A172 (cell line): Measurements from ENCODE around the gene GALNT2. TPM values are rescaled to one million over a fixed set of nuclear protein-coding genes. Genes with fewer than 3 reads are reported as not detected.
A peak's percentile ranks its signal among the peaks of the same experiment; 100 is the strongest.

Source experiments
- DNase-seq: peaks from one replicate; pipeline ENCODE4 v3.0.0-alpha.2; 2015; ENCODE audit warnings: low spot score
- total RNA-seq: library from RNA; depleted of rRNA; stranded (reverse); fragments of >200 nt; shearing (Covaris generic); gene quantifications from 2 replicates; pipeline ENCODE4 v1.2.3, GENCODE V29; 2014

Gene GALNT2
- total RNA-seq, 1 experiment from 2014 or later, result 79.8 TPM

DNA sequence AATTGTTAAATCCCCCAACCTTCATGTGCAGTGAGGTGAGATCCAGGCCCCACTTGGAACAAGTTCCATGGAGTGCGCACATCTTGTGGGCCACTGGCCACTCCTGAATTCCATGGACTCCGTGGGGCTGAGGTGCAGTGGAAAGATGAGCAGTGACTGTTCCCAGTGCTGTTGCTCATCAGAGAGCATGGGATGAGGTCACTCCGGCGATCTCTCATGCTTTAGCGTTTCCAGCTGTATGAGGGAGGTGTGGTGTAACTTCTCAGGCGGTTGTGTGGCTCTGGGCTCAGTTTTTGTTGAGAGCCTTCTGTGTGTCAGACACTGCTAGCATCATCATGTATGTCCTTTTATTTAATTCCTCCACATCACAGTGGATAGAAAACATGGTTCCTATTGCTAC is 96.2 kb downstream of the GALNT2 start:
- no peak for DNase-seq

DNA sequence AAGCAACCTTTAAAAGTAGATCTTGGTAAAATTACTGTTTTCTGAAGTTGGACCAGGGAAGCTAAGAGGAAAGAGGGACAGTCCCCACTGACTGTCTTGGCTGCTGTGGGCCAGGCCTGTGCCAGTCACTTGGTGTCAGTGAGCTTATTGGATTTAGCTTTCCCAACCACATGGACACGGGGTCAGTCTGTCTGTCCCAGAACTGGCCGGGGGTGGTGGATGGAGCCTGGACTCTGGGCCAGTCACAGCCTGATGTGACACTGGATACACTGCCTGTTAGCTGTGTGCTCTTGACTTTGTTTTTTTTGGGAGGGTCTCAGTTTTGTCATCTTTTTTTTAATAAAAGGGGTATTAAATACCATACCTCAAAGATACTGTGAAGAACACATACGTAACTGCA is 96.7 kb downstream of the GALNT2 start:
- no peak for DNase-seq

GRCh38 chr1:230165536-230165935 is 98.5 kb downstream of the GALNT2 start:
- DNase-seq, result no peak

DNA sequence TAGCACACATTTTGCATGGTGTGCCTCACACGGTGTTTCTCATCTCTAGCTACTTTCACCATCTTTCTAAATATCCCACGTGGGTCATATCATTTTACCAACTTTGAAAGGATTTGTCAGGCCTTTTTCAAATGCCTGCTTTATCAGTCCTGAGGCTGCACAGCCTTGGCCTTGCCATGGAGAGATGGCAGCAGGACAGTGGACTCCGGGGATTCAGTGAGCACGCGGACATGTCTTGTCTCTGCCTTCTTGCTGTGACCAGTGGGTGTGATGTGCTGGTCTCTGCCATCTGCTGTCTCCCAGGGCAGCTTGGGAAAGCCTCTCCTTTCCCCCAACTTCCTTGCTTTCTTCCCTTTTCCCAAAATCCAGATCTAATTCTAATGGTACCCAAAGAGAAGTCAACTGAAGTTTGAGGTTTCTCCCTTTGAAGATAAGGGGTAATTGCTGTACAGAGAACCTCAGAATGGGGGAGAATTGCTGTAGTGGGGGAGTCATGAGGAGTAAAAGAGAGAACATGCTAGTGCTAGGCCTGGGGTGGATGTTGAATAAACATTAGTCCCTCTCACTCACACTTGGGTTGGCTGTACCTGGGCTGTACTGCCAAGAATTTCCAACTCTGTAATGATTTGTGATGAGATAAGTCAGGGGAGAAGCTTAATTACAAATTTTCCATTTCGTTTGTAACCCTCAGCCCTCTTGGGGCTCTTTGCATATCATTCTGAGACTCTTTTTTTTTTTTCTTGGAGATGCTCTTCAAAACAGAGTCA is 99.5 kb downstream of the GALNT2 start:
- DNase-seq, result no peak

DNA sequence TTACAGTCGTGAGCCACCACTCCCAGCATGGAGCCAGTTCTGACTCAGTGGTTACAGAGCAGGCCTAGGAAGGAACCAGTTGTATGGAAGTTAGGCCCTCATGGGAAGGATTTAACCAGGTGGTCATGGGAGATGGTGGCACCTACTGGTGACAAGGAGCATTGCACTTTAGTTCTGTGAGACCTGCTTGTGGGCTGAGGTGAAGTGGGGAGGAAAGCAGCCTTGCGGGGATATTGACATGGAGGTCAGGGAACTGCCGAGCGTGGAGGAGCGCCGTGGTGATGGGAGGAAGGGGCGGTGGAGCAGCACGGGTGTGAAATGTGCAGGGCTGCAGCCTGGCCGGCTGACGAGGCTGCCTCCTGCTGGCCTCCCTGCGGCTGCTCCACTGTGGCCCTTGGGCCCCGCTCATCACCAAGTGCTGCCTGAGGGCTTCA is 100.4 kb downstream of the GALNT2 start:
- DNase-seq, result peak; percentile 55

DNA sequence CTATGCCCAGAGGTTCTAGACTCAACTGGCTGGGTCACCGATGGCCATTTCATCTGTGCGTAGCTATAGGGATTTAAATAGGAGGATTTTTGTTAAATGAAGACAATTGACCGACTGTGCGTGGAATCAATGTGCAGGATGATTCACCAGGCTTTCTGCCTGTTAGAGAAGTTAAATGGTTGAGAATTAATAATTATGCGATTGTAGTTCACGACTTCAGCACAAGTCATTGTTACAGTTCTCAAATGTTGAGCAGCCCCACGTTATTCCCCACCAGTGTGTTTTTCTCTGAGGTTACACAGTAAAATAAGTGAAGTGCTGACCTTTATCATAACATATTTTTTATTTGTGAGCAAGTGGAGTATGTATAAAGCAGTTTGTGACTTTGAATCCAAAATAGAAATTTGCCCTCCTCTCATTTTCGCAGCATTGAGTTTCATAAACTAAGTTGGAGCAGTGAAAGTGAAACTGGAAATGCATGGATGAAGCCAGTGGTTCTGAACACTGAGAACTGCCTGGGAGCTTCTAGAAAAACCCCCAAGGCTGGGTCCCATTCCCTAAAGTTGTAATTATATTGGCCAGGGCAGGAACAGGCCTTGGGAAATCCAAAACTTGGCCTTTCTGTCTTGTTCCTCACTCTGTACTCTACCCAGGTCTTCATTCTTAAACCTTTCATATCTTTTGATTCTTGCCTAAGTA is 102.6 kb downstream of the GALNT2 start:
- no peak for DNase-seq

- no peak for DNase-seq
Measured at GRCh38 chr1:230170153-230170547, 103.1 kb downstream of the GALNT2 start.

GRCh38 chr1:230170622-230171021 is 103.6 kb downstream of the GALNT2 start:
- no peak for DNase-seq

DNA sequence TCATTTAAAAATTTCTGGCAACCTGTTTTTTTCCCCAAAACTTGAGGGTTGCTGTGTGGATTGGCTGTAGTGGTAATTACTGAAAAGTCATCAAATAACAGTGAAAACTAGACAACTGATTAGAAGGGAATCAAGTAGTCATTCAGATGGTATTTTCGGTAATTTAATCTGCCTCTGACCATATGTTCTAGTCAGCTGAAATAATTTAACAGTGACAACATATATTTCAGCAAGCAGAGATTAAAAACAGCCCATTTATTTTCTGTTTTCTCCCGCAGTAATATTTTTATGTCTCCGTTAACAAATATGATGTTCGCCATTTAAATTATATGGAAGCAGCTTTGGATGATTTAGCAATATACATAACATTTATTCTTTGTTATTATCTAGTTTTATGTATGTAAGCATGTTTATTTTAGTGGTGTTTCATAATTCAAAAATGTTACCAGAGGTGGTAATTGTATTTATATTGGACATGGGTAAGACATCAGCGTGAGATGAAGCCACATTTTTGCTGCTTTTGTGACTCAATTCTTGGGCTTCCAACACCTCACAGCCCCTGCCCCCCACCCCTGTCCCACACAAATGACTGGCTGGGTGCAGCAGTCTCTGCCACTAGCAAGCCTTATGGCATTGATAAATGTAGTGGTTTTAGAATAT is 104.4 kb downstream of the GALNT2 start:
- no peak for DNase-seq

- no peak for DNase-seq
Measured at GRCh38 chr1:230172016-230172537, 105.0 kb downstream of the GALNT2 start.

GRCh38 chr1:230173187-230173975 is 106.3 kb downstream of the GALNT2 start:
- DNase-seq, result no peak

DNA sequence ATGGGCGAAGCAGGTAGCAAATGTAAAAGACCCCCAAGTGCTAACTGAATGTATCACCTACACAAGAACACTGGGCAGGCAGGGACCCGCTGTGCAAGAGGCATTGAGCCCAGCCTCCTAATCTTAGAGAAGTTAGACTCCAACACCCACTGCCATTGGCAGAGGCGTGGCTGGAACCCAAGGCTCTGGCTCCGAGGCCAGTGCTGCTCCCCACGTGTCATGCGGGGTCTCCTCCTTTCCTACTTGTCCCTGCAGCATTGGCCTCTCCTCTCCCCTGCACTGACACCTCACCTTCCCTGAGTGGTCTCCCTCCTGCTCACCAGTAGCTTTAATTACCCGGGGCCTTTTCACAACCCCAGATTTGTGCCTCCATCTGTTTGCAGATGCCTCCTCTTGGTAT is 107.0 kb downstream of the GALNT2 start:
- DNase-seq, result no peak

DNA sequence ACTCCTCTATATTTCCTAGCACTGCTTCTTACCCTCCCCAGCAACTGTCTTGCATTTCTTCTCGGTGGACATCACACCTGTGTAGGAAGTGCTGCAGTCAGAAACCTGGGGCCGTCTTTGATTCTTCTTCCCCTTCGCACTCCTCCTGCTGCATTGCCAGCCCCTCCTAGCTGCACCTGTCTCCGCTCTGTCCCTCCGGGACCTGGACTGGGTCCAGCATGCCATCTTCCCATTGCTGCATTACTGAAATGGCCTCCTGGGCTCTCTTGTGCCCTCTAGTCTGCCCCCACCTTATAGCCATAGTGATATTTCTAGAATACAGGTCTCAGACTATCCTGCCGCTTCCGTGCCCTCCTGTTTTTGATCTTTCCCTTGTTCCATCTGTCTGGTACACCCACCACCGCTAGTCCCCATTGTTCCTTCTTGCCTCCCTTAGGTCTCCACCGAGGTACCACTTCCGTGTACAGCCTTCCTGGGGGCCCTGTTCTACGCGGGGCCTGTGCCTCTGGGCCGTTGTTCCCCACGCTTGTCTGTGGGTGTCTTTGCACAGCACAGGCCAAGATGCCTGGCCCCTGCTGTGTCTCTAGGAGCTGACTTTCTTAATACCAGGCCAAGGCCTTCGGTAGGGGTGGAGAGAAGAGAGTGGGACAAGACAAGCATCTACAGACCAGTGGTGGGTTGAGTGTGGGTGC is 107.6 kb downstream of the GALNT2 start:
- no peak for DNase-seq

DNA sequence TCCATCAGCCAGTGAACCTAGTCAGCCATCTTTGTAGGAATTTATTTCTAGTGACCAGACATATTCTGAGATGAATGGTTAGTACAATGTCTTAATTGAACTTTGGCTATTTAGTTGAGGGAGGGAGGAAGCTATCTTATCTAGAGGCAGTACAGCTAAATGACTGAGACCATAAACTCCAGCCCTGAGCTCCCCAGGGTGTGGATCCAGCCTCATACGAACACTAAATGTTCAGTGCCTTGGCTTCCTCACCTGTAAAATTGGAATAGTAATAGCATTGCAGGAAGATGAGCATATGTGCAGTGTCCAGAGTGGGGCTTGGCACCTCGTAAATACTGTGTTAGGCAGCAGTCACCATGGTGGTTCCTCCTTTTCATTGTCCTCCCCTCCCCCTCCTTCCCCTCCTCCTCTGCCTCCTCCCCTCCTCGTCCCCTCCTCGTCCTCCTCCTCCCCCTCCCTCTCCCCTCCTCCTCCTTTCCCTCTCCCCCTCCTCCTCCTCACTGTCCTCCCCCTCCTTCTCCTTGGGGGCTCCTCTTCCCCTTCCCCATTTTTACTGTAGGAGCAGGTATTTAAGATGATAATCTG is 108.2 kb downstream of the GALNT2 start:
- no peak for DNase-seq

GRCh38 chr1:230175839-230176238 is 108.8 kb downstream of the GALNT2 start:
- no peak for DNase-seq

GRCh38 chr1:230176326-230176725 is 109.3 kb downstream of the GALNT2 start:
- no peak for DNase-seq

GRCh38 chr1:230176871-230177411 is 109.9 kb downstream of the GALNT2 start:
- DNase-seq, result no peak

GRCh38 chr1:230179249-230179648 is 112.2 kb downstream of the GALNT2 start:
- DNase-seq, result no peak

DNA sequence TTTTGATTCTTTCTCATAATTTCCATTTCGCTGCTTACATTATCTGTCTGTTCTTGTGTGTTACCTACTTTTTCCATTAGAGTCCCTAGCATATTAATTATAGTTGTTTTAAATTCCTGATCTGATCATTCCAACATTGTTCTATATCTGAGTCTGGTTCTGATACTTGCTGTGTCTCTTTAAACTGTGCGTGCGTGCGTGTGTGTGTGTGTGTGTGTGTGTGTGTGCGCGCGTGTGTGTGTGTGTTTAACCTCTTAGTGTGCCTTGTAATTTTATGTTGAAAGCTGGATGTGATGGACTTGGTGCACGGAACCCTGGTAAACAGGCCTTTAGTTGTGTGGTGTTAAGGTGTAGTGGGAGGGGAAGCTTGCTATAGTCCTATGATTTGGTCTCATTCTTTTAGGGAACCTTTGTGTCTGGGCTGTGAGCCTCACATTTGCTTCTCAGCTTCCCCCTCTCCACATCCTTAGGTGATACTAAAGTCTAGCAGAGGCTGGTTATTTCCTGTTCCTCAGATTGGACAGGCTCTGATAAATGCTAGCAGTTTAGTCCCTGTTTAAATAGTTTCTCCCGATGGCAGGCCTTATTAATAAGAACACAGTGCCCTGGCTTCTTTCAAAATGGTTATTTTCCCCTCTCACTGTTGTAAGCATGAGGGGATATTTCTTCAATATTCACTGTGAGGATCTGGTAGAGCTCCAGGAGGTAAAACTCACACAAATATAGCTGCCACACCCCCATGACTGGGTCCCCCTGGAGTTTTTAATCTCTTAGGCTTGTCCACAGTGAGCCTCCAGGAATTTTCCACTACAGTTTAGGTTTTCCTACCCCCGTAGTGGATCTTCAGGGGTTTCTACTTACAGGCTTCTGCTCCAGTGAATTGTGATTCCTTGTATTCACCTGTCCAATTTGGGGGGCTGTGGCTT is 118.3 kb downstream of the GALNT2 start:
- no peak for DNase-seq
